Pulmonary artery endothelial cell (primary cell): Measurements from ENCODE around the gene INO80B. TPM values are rescaled to one million over a fixed set of nuclear protein-coding genes. Genes with fewer than 3 reads are reported as not detected.
"Not testable (repeated sequence)": the region's sequence is repeated elsewhere in the genome, so short reads cannot be mapped to it uniquely, and the experiment has no call there.

ENCODE experiments used
- DNase-seq: peaks from one replicate; pipeline ENCODE4 v3.0.0-alpha.2; 2011; ENCODE audit warnings: low read depth, low spot score
- total RNA-seq: library from RNA; depleted of rRNA; stranded (reverse); fragments of >200 nt; gene quantifications from 2 replicates; pipeline ENCODE4 v1.2.3, GENCODE V29; 2014

INO80B gene
- 13.1 and 16.2 TPM in 2 replicates for total RNA-seq

- DNase-seq: peak; percentile 92
Observed at GRCh38 chr2:74454654-74455511, at the start of gene INO80B. Gene INO80B (plus strand): TSS chr2:74455087. CDS start chr2:74455117, 30 bp downstream.

DNA sequence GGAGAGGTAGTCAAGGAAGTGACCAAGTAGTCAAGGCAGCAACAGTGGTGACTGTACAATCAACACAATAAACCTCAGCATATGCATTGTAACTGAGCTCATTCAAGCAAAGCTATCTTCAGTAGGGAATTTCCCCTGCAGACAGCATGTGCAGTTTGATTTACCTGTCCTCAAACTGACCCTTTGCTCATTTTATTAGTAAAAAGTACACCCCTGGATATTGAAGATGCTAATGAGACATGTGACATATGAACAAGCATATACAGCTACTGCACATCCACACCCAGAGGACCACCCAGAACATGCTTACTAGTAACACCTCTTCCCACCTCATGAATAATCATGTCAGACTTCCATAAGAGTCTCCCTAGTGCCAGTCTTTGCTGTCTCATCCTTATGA lies 48.9 kb upstream of the INO80B start:
- no peak for DNase-seq

- DNase-seq: no peak
Observed at GRCh38 chr2:74407682-74408081, 47.2 kb upstream of the INO80B start.

- no peak for DNase-seq
Observed at GRCh38 chr2:74413001-74413698, 41.7 kb upstream of the INO80B start.

DNA sequence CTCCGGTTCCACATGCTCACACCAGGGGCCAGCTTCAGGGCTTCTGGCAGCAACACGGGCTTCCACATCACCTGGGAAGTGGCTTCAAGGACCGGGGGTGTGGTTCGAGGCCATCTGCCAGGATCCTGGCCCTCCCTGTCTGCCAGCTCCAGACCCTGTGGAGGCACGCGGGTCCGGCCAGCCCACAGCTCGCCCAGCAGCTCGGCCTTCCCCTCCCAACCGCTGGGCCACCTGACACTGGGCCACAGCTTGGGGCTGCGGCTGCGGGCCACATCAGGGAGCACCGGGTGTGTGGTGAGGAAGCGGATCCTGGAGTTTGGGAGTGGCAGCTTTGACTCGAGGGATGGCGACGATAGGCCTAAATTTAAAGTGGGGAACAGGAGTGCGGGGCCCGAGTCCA lies 40.4 kb upstream of the INO80B start:
- DNase-seq: no peak

- no peak for DNase-seq
Observed at GRCh38 chr2:74414881-74415761, 39.8 kb upstream of the INO80B start.

DNA sequence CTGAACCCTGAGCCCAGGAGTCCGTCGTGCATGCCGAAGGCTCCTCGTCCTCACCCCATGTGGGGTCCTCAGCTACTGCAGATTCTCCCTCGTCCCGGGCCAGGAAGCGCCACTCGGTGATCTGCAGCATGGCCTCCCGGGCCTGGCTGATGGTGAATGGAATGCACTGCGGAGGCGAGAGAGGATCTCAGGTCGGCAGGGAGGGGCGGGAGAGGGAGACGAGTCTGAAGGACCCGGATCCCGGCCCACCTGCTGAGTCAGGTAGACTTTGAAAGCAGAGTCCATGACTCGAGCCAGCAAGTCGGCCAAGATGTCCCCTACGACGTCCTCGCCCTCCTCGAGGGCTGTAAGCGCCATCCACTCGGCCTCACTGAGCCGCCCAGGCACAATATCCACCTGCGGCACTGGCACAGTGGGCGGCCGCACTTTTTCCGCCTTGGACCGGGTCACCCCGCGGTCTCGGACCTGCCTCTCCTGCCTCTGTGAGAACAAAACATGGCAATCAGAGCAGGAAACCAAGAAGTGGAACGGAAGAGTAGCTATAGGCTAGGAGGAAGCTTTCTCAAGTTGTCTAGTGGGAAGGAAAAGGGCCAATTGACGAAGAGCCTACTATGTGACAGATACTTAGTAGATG lies 39.0 kb upstream of the INO80B start:
- DNase-seq: no peak

DNA sequence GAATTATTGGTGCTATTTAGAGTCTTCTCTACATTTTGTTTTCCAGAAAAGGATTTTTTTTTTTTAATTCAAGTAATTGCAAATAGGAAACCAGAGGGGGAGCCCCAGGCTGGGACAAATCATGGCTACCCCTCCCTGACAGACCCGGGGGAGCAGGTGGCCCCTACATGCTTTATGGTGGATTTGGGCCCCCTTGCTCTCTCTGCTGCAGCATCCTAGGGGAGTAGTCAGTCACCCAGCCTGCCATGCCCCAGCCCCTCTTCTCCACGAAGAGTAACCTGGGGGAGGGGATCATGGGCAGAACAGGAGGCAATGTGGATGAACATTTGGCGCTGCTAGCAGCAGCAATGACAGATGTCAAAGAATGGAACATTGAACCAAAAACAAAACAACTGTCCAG lies 38.1 kb upstream of the INO80B start:
- DNase-seq: no peak

DNA sequence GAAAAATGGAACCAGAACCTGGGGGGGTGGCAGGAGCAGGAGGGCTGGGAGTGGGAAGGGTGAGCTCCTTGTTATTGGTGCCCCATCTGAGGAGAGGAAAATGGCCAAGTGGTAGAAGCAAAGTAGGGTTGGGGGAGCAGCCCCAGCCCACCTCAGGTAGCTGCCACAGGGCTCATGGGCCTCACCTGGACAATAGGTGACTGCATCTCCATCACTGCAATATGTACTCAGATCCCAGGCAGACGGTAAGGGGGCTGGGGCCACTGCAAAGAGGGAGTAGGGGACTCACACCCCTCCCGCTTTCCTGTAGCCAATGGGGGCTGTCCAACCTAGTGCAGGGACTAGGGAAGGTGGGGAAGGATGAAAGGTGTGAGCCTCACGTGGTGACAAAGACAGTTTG lies 37.7 kb upstream of the INO80B start:
- no peak for DNase-seq

GRCh38 chr2:74417763-74418162 lies 37.1 kb upstream of the INO80B start:
- DNase-seq: no peak

GRCh38 chr2:74418312-74418711 lies 36.6 kb upstream of the INO80B start:
- DNase-seq: no peak

GRCh38 chr2:74419345-74419744 lies 35.5 kb upstream of the INO80B start:
- no peak for DNase-seq

- no peak for DNase-seq
Observed at GRCh38 chr2:74420006-74420405, 34.9 kb upstream of the INO80B start.

DNA sequence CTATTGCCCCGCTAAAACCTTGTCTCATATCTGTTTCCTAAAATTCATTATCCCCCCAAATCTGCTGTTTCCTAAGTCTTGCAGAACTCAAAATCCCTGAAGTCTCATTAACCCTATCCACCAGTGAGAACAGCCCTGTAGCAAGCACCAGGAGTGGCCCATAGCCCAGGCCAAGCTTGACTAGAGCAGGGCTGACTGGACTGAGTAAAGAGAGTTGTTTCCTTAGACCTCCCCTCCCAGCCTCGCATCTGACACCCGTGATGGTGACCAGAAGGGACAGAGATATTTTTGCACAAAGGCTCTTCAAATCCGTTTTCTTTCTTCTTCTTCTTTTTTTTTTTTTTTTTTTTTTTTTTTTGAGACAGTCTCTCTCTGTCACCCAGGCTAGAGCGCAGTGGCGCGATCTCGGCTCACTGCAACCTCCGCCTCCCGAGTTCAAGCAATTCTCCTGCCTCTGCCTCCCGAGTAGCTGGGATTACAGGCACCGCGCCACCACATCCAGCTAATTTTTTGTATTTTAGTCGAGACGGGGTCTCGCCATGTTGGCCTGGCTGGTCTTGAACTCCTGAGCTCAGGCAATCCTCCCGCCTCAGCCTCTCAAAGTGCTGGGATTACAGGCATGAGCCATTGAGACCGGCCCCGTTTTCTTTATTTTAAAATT lies 34.3 kb upstream of the INO80B start:
- not testable (repeated sequence) for DNase-seq

DNA sequence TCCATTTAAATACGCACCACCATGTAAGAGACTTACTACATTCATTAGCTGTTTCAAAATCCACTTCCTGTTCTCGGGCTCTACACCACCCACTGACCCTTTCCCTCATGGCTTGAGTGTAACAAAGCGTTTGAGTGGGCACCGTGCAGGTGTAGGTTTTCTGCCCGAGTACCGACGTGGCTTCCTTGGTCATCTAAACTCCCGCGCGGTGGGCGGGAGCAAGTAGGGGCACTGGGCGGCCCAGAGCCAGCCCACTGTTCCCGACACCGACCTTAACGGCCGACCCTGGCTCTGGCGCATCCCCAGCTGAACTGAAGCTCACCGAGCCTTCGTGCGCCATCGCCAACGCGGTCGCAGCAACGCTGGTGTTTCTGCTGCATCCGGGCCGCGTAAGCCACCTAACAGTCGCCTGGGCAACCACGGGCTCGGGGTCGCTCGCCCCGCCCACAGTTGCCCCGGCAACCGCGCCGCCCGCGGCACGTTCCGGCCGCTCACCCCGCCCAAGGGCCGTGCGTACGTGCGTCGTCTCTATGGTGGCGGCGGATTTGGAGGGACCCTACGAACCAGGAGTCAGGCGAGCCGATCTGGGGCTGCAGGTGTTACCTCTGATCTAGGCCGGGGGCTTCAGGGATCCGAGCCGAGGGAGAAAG lies 33.5 kb upstream of the INO80B start, which contains the start of the genes C2orf81 and WDR54:
Gene C2orf81, minus strand, starts transcription at position 399 of the 650 bp plus-strand sequence. Its CDS starts 59 bp downstream, at position 340.
Gene WDR54, plus strand, starts transcription at position 510 of the 650 bp plus-strand sequence. CDS start 424 bp downstream, outside the sequence.
- peak; percentile 27 for DNase-seq

DNA sequence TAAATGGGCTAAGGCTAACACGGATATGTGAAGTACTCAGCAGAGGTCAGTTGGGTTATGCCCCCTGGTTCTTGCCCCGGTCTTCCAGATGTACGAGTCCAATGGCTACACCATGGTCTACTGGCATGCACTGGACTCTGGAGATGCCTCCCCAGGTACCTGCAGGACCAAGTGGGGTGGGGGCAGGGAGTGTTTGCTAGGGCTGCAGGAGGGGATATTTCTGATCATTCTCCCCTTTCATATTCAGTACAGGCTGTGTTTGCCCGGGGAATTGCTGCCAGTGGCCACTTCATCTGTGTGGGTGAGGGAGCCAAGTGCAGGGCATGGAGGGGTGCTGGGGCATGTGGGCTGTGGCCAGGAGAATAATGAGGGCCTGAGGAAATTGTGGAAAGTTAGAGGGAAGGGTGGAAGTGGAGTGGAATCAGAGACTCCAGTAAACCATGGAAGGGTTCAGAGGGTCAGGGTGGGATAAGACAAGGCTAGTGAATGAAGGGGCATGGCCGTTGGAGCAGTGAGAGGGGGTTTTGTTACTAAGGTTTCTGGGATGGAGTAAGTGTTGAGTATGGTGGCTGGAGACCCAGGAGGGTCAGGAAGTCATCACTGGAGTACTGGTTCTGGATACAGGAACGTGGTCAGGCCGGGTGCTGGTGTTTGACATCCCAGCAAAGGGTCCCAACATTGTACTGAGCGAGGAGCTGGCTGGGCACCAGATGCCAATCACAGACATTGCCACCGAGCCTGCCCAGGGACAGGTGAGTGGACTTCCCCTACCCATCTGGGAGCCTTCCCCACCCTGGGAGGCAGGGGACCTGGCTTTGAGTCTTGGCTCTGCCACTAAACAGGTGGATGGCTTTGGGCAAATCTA lies 31.4 kb upstream of the INO80B start:
- no peak for DNase-seq

- DNase-seq: no peak
Observed at GRCh38 chr2:74424139-74424992, 30.5 kb upstream of the INO80B start.

DNA sequence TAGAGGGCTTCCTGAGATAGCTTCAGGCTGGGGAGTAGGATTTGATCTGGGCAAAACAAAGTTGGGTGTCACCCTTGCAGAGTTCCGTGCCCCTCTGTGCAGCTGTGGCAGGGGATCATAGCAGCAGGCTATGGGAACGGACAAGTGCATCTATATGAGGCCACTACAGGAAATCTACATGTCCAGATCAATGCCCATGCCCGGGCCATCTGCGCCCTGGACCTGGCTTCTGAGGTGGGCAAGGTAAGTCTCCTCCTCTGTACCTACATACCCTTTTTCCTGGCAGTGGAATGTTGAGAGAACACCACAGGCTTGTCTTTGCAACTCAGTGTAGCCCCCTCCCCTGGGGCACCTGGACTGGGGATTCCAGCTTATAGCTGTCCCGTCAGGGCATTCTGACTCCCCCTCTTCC lies 29.9 kb upstream of the INO80B start:
- no peak for DNase-seq
